Mesenchymal stem cell (in vitro differentiated cells and primary cell): ENCODE measurements around the gene HOXC4. TPM values are rescaled to one million over a fixed set of nuclear protein-coding genes. Genes with fewer than 3 reads are reported as not detected.

Source experiments
- DNase-seq: peaks from one replicate; pipeline ENCODE4 v3.0.0-alpha.2; 2013
- H2AFZ ChIP-seq: one replicate; pipeline ENCODE4 v1.6.1; 2013; ENCODE audit warnings: low read depth, mild to moderate bottlenecking, control low read depth, inconsistent platforms, low read length, moderate library complexity
- H2AK5ac ChIP-seq: 2 replicates; pipeline ENCODE4 v1.6.1; 2013; ENCODE audit warnings: low read length, moderate library complexity, mild to moderate bottlenecking, inconsistent platforms; ENCODE audit not compliant: severe bottlenecking
- H2BK120ac ChIP-seq: one replicate; pipeline ENCODE4 v1.6.1; 2013; ENCODE audit warnings: low read depth, mild to moderate bottlenecking, inconsistent platforms, low read length, moderate library complexity
- H2BK12ac ChIP-seq, 2 experiments: one replicate each; pipeline ENCODE4 v1.6.1; 2013; ENCODE audit warnings: inconsistent platforms in 2 of 2, low read length in 2 of 2, mild to moderate bottlenecking in 2 of 2, moderate library complexity in 2 of 2, control low read depth in 1 of 2
- H2BK15ac ChIP-seq: one replicate; pipeline ENCODE4 v1.6.1; 2013; ENCODE audit warnings: mild to moderate bottlenecking, low read depth, inconsistent platforms; ENCODE audit not compliant: poor library complexity, severe bottlenecking
- H2BK5ac ChIP-seq: 2 replicates; pipeline ENCODE4 v1.6.1; 2013; ENCODE audit warnings: low read depth, mild to moderate bottlenecking, low read length, control low read depth, inconsistent platforms; ENCODE audit not compliant: poor library complexity, severe bottlenecking
- H3K14ac ChIP-seq, 2 experiments: one replicate each; pipeline ENCODE4 v1.6.1; 2013; ENCODE audit warnings: inconsistent platforms in 2 of 2, low read length in 2 of 2, control low read depth in 1 of 2, mild to moderate bottlenecking in 1 of 2, moderate library complexity in 1 of 2
- H3K18ac ChIP-seq, 2 experiments: one replicate each; pipeline ENCODE4 v1.6.1; 2013; ENCODE audit warnings: inconsistent platforms in 2 of 2, low read length in 2 of 2, control low read depth in 1 of 2, low read depth in 1 of 2, mild to moderate bottlenecking in 1 of 2
- H3K23ac ChIP-seq, 2 experiments: one replicate each; pipeline ENCODE4 v1.6.1; 2013; ENCODE audit warnings: inconsistent platforms in 2 of 2, low read length in 2 of 2, mild to moderate bottlenecking in 2 of 2, moderate library complexity in 2 of 2, control low read depth in 1 of 2
- H3K27ac ChIP-seq: 2 replicates; pipeline ENCODE4 v1.5.1; 2013; ENCODE audit warnings: mild to moderate bottlenecking, moderate library complexity, low read length, control low read depth, inconsistent platforms; ENCODE audit not compliant: poor library complexity, severe bottlenecking
- H3K27me3 ChIP-seq, 2 experiments: 2 replicates each; pipeline versions ENCODE4 v1.6.1 to v1.7.0; 2013; ENCODE audit warnings: low read length in 2 of 2, mild to moderate bottlenecking in 2 of 2, moderate library complexity in 2 of 2, control low read depth in 1 of 2, inconsistent platforms in 1 of 2; ENCODE audit not compliant: control insufficient read depth in 1 of 2, insufficient read depth in 1 of 2
- H3K36me3 ChIP-seq, 2 experiments: 2 replicates each; pipeline versions ENCODE4 v1.6.1 to v1.7.0; 2013; ENCODE audit warnings: low read length in 2 of 2, control low read depth in 1 of 2, inconsistent platforms in 1 of 2, low read depth in 1 of 2, mild to moderate bottlenecking in 1 of 2; ENCODE audit not compliant: insufficient read depth in 2 of 2, control insufficient read depth in 1 of 2
- H3K4ac ChIP-seq, 2 experiments: one replicate each; pipeline ENCODE4 v1.6.1; 2013; ENCODE audit warnings: inconsistent platforms in 2 of 2, low read length in 2 of 2, mild to moderate bottlenecking in 2 of 2, moderate library complexity in 2 of 2, control low read depth in 1 of 2, low read depth in 1 of 2
- H3K4me1 ChIP-seq: 2 replicates; pipeline ENCODE4 v1.6.1; 2013; ENCODE audit warnings: low read depth, low read length, control low read depth; ENCODE audit not compliant: control insufficient read depth, insufficient read depth
- H3K4me2 ChIP-seq: 2 replicates; pipeline ENCODE4 v1.6.1; 2013; ENCODE audit warnings: low read length, mild to moderate bottlenecking, inconsistent platforms; ENCODE audit not compliant: poor library complexity, severe bottlenecking
- H3K4me3 ChIP-seq, 2 experiments: 2 replicates each; pipeline versions ENCODE4 v1.5.1 to v1.7.0; 2013; ENCODE audit warnings: low read length in 2 of 2, mild to moderate bottlenecking in 2 of 2, control low read depth in 1 of 2, low read depth in 1 of 2; ENCODE audit not compliant: insufficient read depth in 1 of 2
- H3K79me1 ChIP-seq: replicated peaks from 2 replicates; pipeline ENCODE4 v1.6.1; 2013; ENCODE audit warnings: mild to moderate bottlenecking, control low read depth, low read length, inconsistent platforms; ENCODE audit not compliant: poor library complexity, severe bottlenecking
- H3K9ac ChIP-seq: 2 replicates; pipeline ENCODE4 v1.7.0; 2013; ENCODE audit warnings: mild to moderate bottlenecking, low read length, moderate library complexity
- H3K9me3 ChIP-seq: 2 replicates; pipeline ENCODE4 v1.7.0; 2013; ENCODE audit warnings: mild to moderate bottlenecking, low read length; ENCODE audit not compliant: control insufficient read depth
- H4K8ac ChIP-seq: one replicate; pipeline ENCODE4 v1.6.1; 2013; ENCODE audit warnings: inconsistent platforms, mild to moderate bottlenecking, low read length, moderate library complexity
- H4K91ac ChIP-seq: one replicate; pipeline ENCODE4 v1.6.1; 2013; ENCODE audit warnings: mild to moderate bottlenecking, low read length, inconsistent platforms
- WGBS: methylation state at CpG from one replicate; pipeline ENCODE4 v1.1.7; 2013; ENCODE audit warnings: mixed read lengths; 5-methylcytosine and 5-hydroxymethylcytosine counted together
- polyA plus RNA-seq, 2 experiments: library from polyadenylated mRNA; stranded (reverse); fragments of 200-250 nt; gene quantifications; one replicate each; pipeline ENCODE4 v1.2.3, GENCODE V29; 2013

Gene HOXC4
- polyA plus RNA-seq (2013, experiment 1 of 2) = 6.4 TPM
- polyA plus RNA-seq (2013, experiment 2 of 2) = 7.0 TPM

DNA sequence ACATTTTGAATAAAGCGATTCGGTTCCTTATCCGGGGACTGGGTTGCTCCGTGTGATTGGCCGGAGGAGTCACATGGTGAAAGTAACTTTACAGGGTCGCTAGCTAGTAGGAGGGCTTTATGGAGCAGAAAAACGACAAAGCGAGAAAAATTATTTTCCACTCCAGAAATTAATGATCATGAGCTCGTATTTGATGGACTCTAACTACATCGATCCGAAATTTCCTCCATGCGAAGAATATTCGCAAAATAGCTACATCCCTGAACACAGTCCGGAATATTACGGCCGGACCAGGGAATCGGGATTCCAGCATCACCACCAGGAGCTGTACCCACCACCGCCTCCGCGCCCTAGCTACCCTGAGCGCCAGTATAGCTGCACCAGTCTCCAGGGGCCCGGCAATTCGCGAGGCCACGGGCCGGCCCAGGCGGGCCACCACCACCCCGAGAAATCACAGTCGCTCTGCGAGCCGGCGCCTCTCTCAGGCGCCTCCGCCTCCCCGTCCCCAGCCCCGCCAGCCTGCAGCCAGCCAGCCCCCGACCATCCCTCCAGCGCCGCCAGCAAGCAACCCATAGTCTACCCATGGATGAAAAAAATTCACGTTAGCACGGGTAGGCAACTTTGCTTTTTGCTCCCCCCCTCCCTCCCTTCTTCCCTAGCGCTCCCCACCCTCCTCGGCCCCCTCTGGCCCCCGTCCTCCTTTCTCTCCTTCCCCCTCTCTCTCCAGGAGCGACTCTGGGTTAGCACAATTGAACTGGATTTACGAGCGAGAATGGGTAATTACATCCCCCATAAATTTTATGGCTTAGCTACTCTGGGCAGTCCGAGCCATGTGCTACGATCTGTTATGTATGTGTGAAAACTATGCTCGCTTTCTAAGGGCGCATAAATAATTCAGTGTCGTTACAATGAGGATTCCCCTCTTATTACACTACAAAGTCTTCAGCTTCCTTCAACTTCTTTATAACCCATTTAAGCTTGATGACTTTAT, at the start of gene HOXC4:
Gene HOXC4, plus strand, starts transcription at position 85 of the 991 bp plus-strand sequence. Its CDS starts 88 bp downstream, at position 173.
- Histone ChIP-seq H3K27ac (no peak within 1 kb of the TSS), H3K36me3 (peaks cover 21 to 34% of the 10 kb centered on the region in 2 experiments), H2BK15ac (no peak within 1 kb of the TSS), H3K4me3 (peak within 1 kb of the TSS in 1 of 2 experiments; percentile 66), H2BK12ac (no peak within 1 kb of the TSS), H4K91ac (no peak within 1 kb of the TSS), H2BK120ac (no peak within 1 kb of the TSS), H3K18ac (no peak within 1 kb of the TSS), H3K4me2 (no peak within 1 kb of the TSS), H3K14ac (no peak within 1 kb of the TSS), H2BK5ac (no peak within 1 kb of the TSS), H4K8ac (no peak within 1 kb of the TSS), H3K79me1 (peaks cover 36% of the 10 kb centered on the region), H3K23ac (no peak within 1 kb of the TSS), H2AK5ac (no peak within 1 kb of the TSS), H3K27me3 (peaks cover 0 to 18% of the 10 kb centered on the region in 2 experiments), H3K9me3 (no peaks in the 10 kb centered on the region), H2AFZ (no peak within 1 kb of the TSS), H3K4ac (no peak within 1 kb of the TSS), H3K9ac (peak within 1 kb of the TSS; percentile 89), H3K4me1 (peaks cover 5% of the 10 kb centered on the region)
- DNase-seq = no peak
- 16% methylated on average over 46 of the region's 52 CpGs for WGBS

GRCh38 chr12:54004063-54004840, 49.4 kb upstream of the HOXC4 start:
- H3K4ac ChIP-seq = peak overlapping the region in 1 of 2 experiments; percentile 67
- no peak overlapping the region for H4K8ac ChIP-seq
- H2BK15ac ChIP-seq = no peak overlapping the region
- WGBS = 70% methylated on average over 14 of the region's 20 CpGs
- no peak overlapping the region for H4K91ac ChIP-seq
- no peak for DNase-seq
- peak overlapping the region in 1 of 2 experiments; percentile 86 for H3K4me3 ChIP-seq
- H3K4me1 ChIP-seq = peaks cover 36% of the 10 kb centered on the region
- H3K36me3 ChIP-seq = peaks cover 0 to 3% of the 10 kb centered on the region in 2 experiments
- peak overlapping the region in 1 of 2 experiments; percentile 76 for H3K18ac ChIP-seq
- H2AK5ac ChIP-seq = peak overlapping the region; percentile 76
- H2AFZ ChIP-seq = peak overlapping the region; percentile 30
- H2BK5ac ChIP-seq = no peak overlapping the region
- no peaks in the 10 kb centered on the region for H3K27me3 ChIP-seq
- peak overlapping the region; percentile 4 to 11 for H2BK12ac ChIP-seq
- no peaks in the 10 kb centered on the region for H3K79me1 ChIP-seq
- H2BK120ac ChIP-seq = peak overlapping the region; percentile 24
- no peaks in the 10 kb centered on the region for H3K9me3 ChIP-seq
- H3K4me2 ChIP-seq = peak overlapping the region; percentile 76
- H3K14ac ChIP-seq = no peak overlapping the region
- H3K27ac ChIP-seq = peak overlapping the region; percentile 73
- H3K23ac ChIP-seq = peak overlapping the region in 1 of 2 experiments; percentile 23
- peak overlapping the region; percentile 98 for H3K9ac ChIP-seq

DNA sequence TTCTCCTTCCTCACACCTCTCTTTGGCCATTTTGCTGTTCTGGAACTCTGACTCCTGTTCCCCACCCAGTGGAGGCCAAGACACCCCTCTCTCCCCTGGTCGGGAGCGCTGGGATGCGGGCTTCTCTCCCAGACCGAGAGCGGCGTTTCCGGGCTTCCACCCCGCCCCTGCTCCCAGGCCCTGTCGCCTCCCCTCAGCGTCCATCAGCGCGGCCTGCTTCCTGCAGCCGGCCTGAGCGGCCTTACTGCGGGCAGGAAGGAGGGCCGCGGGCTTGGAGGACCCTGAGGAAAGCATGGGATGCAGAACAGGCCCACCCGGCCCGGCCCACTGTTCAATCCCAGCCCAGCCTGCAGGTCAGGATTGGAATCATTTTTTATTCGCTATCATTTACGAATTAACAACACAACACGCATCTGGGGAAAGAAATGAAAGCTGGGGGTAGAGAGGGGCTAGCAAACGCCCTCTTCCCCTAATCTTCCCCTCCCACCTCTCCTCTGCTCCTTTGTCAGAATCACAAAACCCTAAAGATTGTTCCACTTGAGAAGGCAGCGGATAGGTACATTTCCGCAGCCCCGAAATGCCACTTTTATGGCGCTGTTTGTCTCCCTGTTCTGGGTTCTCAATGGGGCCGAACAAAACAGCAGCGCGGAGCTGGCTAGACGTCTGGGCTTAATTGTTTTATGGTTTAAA, 48.6 kb upstream of the HOXC4 start:
- H3K36me3 ChIP-seq = peaks cover 0 to 3% of the 10 kb centered on the region in 2 experiments
- H3K14ac ChIP-seq = no peak overlapping the region
- WGBS = 12% methylated on average over 31 of the region's 31 CpGs
- peak overlapping the region; percentile 23 to 42 for H2BK12ac ChIP-seq
- peak overlapping the region; percentile 98 for H3K9ac ChIP-seq
- H3K27me3 ChIP-seq = no peaks in the 10 kb centered on the region
- no peak overlapping the region for H4K91ac ChIP-seq
- peak overlapping the region; percentile 30 for H2AFZ ChIP-seq
- H3K27ac ChIP-seq = peak overlapping the region; percentile 81
- peaks cover 36% of the 10 kb centered on the region for H3K4me1 ChIP-seq
- peak overlapping the region; percentile 76 to 85 for H3K18ac ChIP-seq
- no peak overlapping the region for H2BK15ac ChIP-seq
- peak overlapping the region; percentile 91 for H4K8ac ChIP-seq
- peak overlapping the region; percentile 76 for H2AK5ac ChIP-seq
- H3K4me3 ChIP-seq = peak overlapping the region; percentile 31 to 86
- no peaks in the 10 kb centered on the region for H3K9me3 ChIP-seq
- H2BK5ac ChIP-seq = no peak overlapping the region
- no peaks in the 10 kb centered on the region for H3K79me1 ChIP-seq
- H3K23ac ChIP-seq = no peak overlapping the region
- H2BK120ac ChIP-seq = no peak overlapping the region
- peak overlapping the region; percentile 76 for H3K4me2 ChIP-seq
- peak overlapping the region; percentile 67 to 85 for H3K4ac ChIP-seq
- DNase-seq = peak; percentile 68
